HepG2 (cell line): ENCODE data around the gene R3HDM4. TPM values are rescaled to one million over a fixed set of nuclear protein-coding genes. Genes with fewer than 3 reads are reported as not detected.
A peak's percentile ranks its signal among the peaks of the same experiment; 100 is the strongest.

Source experiments
- AGO1 ChIP-seq: fragments of 200-400 bp; formaldehyde crosslinking; IDR thresholded peaks from 2 replicates; pipeline ENCODE4 v1.6.1; 2017; ENCODE audit warnings: mild to moderate bottlenecking, low read depth, low read length, moderate library complexity; ENCODE audit not compliant: poor library complexity, severe bottlenecking
- HDAC1 ChIP-seq: sonication (generic); formaldehyde crosslinking; IDR thresholded peaks from 2 replicates; pipeline ENCODE4 v1.5.1; 2020; ENCODE audit warnings: mild to moderate bottlenecking, missing genetic modification reagents
- HOXD1 ChIP-seq: sonication (generic); formaldehyde crosslinking; IDR thresholded peaks from 2 replicates; pipeline ENCODE4 v1.5.0; 2020; ENCODE audit warnings: missing genetic modification reagents
- NR1H2 ChIP-seq: sonication (generic); formaldehyde crosslinking; IDR thresholded peaks from 2 replicates; pipeline ENCODE4 v1.8.1; 2022; ENCODE audit warnings: low read depth, missing genetic modification reagents, borderline replicate concordance
- NR2F6 ChIP-seq, 2 experiments: IDR thresholded peaks; 2 replicates each; pipeline ENCODE4 v1.6.1; 2016; ENCODE audit warnings: antibody characterized with exemption in 1 of 2, mild to moderate bottlenecking in 1 of 2
- PAF1 ChIP-seq: IDR thresholded peaks from 2 replicates; pipeline ENCODE4 v1.6.1; 2016; ENCODE audit warnings: missing genetic modification reagents, missing compliant biosample characterization
- PCBP1 ChIP-seq: fragments of 200-400 bp; formaldehyde crosslinking; IDR thresholded peaks from 2 replicates; pipeline ENCODE4 v1.6.1; 2017; ENCODE audit warnings: mild to moderate bottlenecking, low read depth, low read length, borderline replicate concordance
- PRPF4 ChIP-seq: fragments of 200-400 bp; formaldehyde crosslinking; IDR thresholded peaks from 2 replicates; pipeline ENCODE4 v1.6.1; 2016; ENCODE audit warnings: low read length, low read depth; ENCODE audit not compliant: poor library complexity, severe bottlenecking
- RFXAP ChIP-seq: sonication (generic); formaldehyde crosslinking; IDR thresholded peaks from 2 replicates; pipeline ENCODE4 v1.4.0; 2020; ENCODE audit warnings: missing genetic modification reagents, borderline replicate concordance
- RXRA ChIP-seq: sonication (generic); formaldehyde crosslinking; IDR thresholded peaks from 2 replicates; pipeline ENCODE4 v1.5.1; 2020; ENCODE audit warnings: missing genetic modification reagents
- TCF7 ChIP-seq: sonication (generic); IDR thresholded peaks from 2 replicates; pipeline ENCODE4 v1.6.1; 2016; ENCODE audit warnings: antibody characterized with exemption, low read depth
- ZFP36L2 ChIP-seq: sonication (generic); formaldehyde crosslinking; IDR thresholded peaks from 2 replicates; pipeline ENCODE4 v1.4.0; 2020; ENCODE audit warnings: missing genetic modification reagents
- ZMAT3 ChIP-seq: sonication (generic); formaldehyde crosslinking; conservative IDR thresholded peaks from 2 replicates; pipeline ENCODE4 v1.7.0; 2021; ENCODE audit warnings: missing genetic modification reagents
- ZMYM2 ChIP-seq: sonication (generic); formaldehyde crosslinking; IDR thresholded peaks from 2 replicates; pipeline ENCODE4 v1.8.0; 2022; ENCODE audit warnings: mild to moderate bottlenecking, missing genetic modification reagents
- ZNF263 ChIP-seq: sonication (generic); formaldehyde crosslinking; IDR thresholded peaks from 2 replicates; pipeline ENCODE4 v1.4.0; 2020; ENCODE audit warnings: missing genetic modification reagents
- ZNF451 ChIP-seq: sonication (generic); formaldehyde crosslinking; IDR thresholded peaks from 2 replicates; pipeline ENCODE4 v1.5.0; 2020; ENCODE audit warnings: mild to moderate bottlenecking, missing genetic modification reagents
- ZNF577 ChIP-seq: sonication (generic); formaldehyde crosslinking; IDR thresholded peaks from 2 replicates; pipeline ENCODE4 v1.4.0; 2020; ENCODE audit warnings: mild to moderate bottlenecking, low read depth, missing genetic modification reagents, borderline replicate concordance
- ZNF619 ChIP-seq: sonication (generic); formaldehyde crosslinking; IDR thresholded peaks from 2 replicates; pipeline ENCODE4 v1.4.0; 2020; ENCODE audit warnings: mild to moderate bottlenecking, missing genetic modification reagents
- polyA plus RNA-seq, 8 experiments: library from polyadenylated mRNA; depleted of rRNA in 3 of 8; stranded (reverse) in 7 of 8; unstranded in 1 of 8; fragments of >200 nt; fragmentation: Illumina TruSeq in 4 of 8; extraction: Trizol in 4 of 8; gene quantifications; 2 replicates each; pipeline versions ENCODE4 v1.2.1 to v1.2.3, GENCODE V29; 2011 to 2016; ENCODE audit warnings: low read depth in 4 of 8, missing spikeins in 1 of 8, mixed read lengths in 1 of 8; ENCODE audit not compliant: insufficient read depth in 1 of 8
- total RNA-seq, 5 experiments: library from RNA; depleted of rRNA; stranded (reverse); fragments of >200 nt; fragmentation: Illumina TruSeq; extraction: Trizol; gene quantifications; 2 replicates each; pipeline ENCODE4 v1.2.3, GENCODE V29; 2016; ENCODE audit warnings: low read depth in 1 of 5
- TF ChIP-seq, protein P1 (sequence below): IDR thresholded peaks from 2 replicates; pipeline ENCODE4 v1.6.1; 2016; ENCODE audit warnings: low read depth, missing genetic modification reagents, missing compliant biosample characterization
- TF ChIP-seq, protein P2 (sequence below): sonication (generic); formaldehyde crosslinking; IDR thresholded peaks from 2 replicates; pipeline ENCODE4 v1.5.1; 2020; ENCODE audit warnings: missing genetic modification reagents, mild to moderate bottlenecking, borderline replicate concordance
- TF ChIP-seq, protein P3 (sequence below): sonication (generic); formaldehyde crosslinking; IDR thresholded peaks from 2 replicates; pipeline ENCODE4 v1.8.1; 2023; ENCODE audit warnings: missing genetic modification reagents, inconsistent platforms, borderline replicate concordance
- TF ChIP-seq, protein P4 (sequence below): sonication (generic); formaldehyde crosslinking; conservative IDR thresholded peaks from 2 replicates; pipeline ENCODE4 v1.4.0; 2020; ENCODE audit warnings: missing genetic modification reagents

Gene R3HDM4
- total and polyA plus RNA-seq, 2 of the 13 experiments (the other 11 are each of a cell fraction or from before 2014, with no cell fraction given): 26.2 to 26.9 TPM

DNA sequence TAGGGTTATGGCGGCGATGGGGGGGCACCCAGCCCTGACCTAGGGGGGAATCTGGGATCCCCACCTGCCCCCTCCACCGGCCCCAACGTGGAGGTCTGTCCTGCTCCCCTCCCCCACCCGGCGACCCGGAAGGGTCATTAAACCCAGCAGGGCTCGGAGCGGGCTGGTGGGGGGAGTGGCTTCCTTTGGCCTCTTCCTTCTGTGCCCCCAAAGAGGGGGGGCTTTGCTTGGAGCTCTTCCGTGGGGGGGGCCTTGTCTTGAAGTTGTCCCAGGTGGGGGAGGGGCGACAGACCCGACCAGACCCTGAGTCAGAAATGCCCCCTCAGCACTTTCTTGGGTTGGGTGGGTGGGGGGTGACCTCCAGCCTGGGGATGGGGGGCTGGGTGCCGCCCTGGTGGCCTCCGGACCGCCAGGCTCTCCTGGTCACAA, 14.3 kb upstream of the R3HDM4 start (continued):
- TF ChIP-seq, protein P1, sequence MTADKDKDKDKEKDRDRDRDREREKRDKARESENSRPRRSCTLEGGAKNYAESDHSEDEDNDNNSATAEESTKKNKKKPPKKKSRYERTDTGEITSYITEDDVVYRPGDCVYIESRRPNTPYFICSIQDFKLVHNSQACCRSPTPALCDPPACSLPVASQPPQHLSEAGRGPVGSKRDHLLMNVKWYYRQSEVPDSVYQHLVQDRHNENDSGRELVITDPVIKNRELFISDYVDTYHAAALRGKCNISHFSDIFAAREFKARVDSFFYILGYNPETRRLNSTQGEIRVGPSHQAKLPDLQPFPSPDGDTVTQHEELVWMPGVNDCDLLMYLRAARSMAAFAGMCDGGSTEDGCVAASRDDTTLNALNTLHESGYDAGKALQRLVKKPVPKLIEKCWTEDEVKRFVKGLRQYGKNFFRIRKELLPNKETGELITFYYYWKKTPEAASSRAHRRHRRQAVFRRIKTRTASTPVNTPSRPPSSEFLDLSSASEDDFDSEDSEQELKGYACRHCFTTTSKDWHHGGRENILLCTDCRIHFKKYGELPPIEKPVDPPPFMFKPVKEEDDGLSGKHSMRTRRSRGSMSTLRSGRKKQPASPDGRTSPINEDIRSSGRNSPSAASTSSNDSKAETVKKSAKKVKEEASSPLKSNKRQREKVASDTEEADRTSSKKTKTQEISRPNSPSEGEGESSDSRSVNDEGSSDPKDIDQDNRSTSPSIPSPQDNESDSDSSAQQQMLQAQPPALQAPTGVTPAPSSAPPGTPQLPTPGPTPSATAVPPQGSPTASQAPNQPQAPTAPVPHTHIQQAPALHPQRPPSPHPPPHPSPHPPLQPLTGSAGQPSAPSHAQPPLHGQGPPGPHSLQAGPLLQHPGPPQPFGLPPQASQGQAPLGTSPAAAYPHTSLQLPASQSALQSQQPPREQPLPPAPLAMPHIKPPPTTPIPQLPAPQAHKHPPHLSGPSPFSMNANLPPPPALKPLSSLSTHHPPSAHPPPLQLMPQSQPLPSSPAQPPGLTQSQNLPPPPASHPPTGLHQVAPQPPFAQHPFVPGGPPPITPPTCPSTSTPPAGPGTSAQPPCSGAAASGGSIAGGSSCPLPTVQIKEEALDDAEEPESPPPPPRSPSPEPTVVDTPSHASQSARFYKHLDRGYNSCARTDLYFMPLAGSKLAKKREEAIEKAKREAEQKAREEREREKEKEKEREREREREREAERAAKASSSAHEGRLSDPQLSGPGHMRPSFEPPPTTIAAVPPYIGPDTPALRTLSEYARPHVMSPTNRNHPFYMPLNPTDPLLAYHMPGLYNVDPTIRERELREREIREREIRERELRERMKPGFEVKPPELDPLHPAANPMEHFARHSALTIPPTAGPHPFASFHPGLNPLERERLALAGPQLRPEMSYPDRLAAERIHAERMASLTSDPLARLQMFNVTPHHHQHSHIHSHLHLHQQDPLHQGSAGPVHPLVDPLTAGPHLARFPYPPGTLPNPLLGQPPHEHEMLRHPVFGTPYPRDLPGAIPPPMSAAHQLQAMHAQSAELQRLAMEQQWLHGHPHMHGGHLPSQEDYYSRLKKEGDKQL (CRISPR knock-in tag): no peak
- TF ChIP-seq RXRA (CRISPR knock-in tag): no peak
- no peak for TF ChIP-seq RFXAP (CRISPR knock-in tag)
- TF ChIP-seq, protein P2, sequence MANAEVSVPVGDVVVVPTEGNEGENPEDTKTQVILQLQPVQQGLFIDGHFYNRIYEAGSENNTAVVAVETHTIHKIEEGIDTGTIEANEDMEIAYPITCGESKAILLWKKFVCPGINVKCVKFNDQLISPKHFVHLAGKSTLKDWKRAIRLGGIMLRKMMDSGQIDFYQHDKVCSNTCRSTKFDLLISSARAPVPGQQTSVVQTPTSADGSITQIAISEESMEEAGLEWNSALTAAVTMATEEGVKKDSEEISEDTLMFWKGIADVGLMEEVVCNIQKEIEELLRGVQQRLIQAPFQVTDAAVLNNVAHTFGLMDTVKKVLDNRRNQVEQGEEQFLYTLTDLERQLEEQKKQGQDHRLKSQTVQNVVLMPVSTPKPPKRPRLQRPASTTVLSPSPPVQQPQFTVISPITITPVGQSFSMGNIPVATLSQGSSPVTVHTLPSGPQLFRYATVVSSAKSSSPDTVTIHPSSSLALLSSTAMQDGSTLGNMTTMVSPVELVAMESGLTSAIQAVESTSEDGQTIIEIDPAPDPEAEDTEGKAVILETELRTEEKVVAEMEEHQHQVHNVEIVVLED (CRISPR knock-in tag): no peak
- no peak for TF ChIP-seq AGO1
- TF ChIP-seq ZFP36L2 (CRISPR knock-in tag): no peak
- TF ChIP-seq PCBP1: no peak; the same call in none of the 2 replicates
- no peak for TF ChIP-seq PAF1 (CRISPR knock-in tag)
- TF ChIP-seq ZNF619 (CRISPR knock-in tag): no peak
- TF ChIP-seq HDAC1 (CRISPR knock-in tag): no peak
- TF ChIP-seq, protein P3, sequence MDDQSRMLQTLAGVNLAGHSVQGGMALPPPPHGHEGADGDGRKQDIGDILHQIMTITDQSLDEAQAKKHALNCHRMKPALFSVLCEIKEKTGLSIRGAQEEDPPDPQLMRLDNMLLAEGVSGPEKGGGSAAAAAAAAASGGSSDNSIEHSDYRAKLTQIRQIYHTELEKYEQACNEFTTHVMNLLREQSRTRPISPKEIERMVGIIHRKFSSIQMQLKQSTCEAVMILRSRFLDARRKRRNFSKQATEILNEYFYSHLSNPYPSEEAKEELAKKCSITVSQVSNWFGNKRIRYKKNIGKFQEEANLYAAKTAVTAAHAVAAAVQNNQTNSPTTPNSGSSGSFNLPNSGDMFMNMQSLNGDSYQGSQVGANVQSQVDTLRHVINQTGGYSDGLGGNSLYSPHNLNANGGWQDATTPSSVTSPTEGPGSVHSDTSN: no peak
- TF ChIP-seq NR2F6 (IDR thresholded peaks at IDR 0.05): no peak; the same call in 1 of the 2 replicates
- TF ChIP-seq NR2F6 (CRISPR knock-in tag; IDR thresholded peaks at IDR 0.05): no peak
- no peak for TF ChIP-seq ZNF577 (CRISPR knock-in tag)
- TF ChIP-seq NR1H2 (CRISPR knock-in tag): no peak
- TF ChIP-seq ZNF263 (CRISPR knock-in tag): no peak
- TF ChIP-seq TCF7: no peak
- TF ChIP-seq ZNF451 (CRISPR knock-in tag): no peak
- no peak for TF ChIP-seq ZMAT3 (CRISPR knock-in tag)
- no peak for TF ChIP-seq ZMYM2
- TF ChIP-seq HOXD1 (CRISPR knock-in tag): no peak
- TF ChIP-seq, protein P4, sequence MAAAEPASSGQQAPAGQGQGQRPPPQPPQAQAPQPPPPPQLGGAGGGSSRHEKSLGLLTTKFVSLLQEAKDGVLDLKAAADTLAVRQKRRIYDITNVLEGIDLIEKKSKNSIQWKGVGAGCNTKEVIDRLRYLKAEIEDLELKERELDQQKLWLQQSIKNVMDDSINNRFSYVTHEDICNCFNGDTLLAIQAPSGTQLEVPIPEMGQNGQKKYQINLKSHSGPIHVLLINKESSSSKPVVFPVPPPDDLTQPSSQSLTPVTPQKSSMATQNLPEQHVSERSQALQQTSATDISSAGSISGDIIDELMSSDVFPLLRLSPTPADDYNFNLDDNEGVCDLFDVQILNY (CRISPR knock-in tag): no peak
- TF ChIP-seq PRPF4: peak; percentile 66
